Gastroesophageal sphincter (tissue), 3 donors: ENCODE results near the gene UBE2J2.

Experiments
- CTCF ChIP-seq, 4 experiments: fragments of 200-600 bp in 2 of 4; fragments of 450-650 bp in 2 of 4; sonication (generic) in 1 of 4; IDR thresholded peaks; one replicate each; pipeline ENCODE4 v1.5.1; 2017 to 2019; ENCODE audit warnings: antibody characterized with exemption in 4 of 4, mild to moderate bottlenecking in 2 of 4, moderate library complexity in 2 of 4
- EP300 ChIP-seq: sonication (generic); formaldehyde crosslinking; IDR thresholded peaks from one replicate; pipeline ENCODE4 v1.6.1; 2017; ENCODE audit warnings: antibody characterized with exemption, mild to moderate bottlenecking
- POLR2A ChIP-seq, 2 donors: fragments of 450-650 bp; IDR thresholded peaks; one replicate each; pipeline ENCODE4 v1.6.1; 2017; ENCODE audit warnings: antibody characterized with exemption in 2 of 2, mild to moderate bottlenecking in 2 of 2, moderate library complexity in 1 of 2

DNA sequence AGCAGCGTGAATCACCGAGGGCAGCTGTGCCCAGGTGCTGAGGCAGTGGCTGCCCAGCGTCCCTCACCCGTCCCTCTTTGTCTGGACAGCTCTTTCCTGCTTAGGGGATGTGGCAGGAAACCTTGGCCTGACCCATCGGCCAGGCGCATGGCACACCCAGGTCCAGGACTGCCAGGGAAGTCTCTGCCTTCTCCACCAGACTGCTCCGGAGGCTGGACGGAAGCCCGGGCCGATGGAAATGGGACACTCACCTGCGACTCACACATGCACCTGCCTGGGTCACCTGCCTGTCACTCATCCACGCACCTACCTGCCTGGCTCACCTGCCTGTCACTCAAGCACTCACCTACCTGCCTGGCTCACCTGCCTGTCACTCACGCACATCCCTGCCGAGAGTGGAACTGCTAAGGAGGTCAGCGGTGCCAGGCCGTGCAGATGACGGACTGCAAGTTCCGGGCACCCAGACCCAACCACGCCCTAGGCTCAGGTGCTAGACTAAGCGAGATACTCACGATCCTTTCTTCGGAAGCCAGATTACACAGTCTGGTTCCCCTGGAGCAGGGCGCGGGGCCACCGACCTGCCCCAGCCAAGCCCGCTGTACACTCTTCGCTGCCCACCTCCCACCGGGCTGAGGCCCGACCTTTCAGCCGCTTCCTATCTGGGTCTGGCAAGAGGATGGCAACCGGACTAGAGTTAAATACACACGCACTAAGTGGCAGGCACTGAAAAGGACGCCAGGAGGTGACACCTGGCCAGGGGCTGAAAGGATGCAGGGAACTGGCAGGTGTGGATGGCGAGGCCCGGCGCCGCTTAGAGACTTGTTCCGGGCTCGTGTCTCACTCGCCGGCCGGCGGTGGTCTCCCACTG, 1.1 kb downstream of the UBE2J2 start:
- no peak for TF ChIP-seq CTCF (IDR thresholded peaks at IDR 0.05)
- no peak for TF ChIP-seq POLR2A (IDR thresholded peaks at IDR 0.05)
- TF ChIP-seq EP300 = no peak
